NCI-H2227 treated with DMSO at 0.1 percent for 48 hours (cell line): ENCODE results near the gene LRRC53.

ENCODE experiments used
- DNase-seq: peaks from one replicate; lab custom pipeline; 2025; lab: John Stamatoyannopoulos, UW

The LRRC53 gene

GRCh38 chr1:74502858-74503257 is 9.6 kb downstream of the LRRC53 start:
- DNase-seq, result no peak

- no peak for DNase-seq
Measured at GRCh38 chr1:74502432-74502831, 10.0 kb downstream of the LRRC53 start.

GRCh38 chr1:74498901-74499300 is 13.5 kb downstream of the LRRC53 start:
- DNase-seq, result no peak

- no peak for DNase-seq
Measured at GRCh38 chr1:74496669-74497068, 15.7 kb downstream of the LRRC53 start.

GRCh38 chr1:74486036-74486435 is 26.4 kb downstream of the LRRC53 start:
- DNase-seq, result no peak

- DNase-seq, result no peak
Measured at GRCh38 chr1:74485622-74486021, 26.8 kb downstream of the LRRC53 start.

GRCh38 chr1:74481607-74482006 is 30.8 kb downstream of the LRRC53 start:
- DNase-seq, result no peak

- no peak for DNase-seq
Measured at GRCh38 chr1:74480068-74480467, 32.3 kb downstream of the LRRC53 start.

GRCh38 chr1:74478979-74479378 is 33.4 kb downstream of the LRRC53 start:
- DNase-seq, result no peak

GRCh38 chr1:74474585-74474984 is 37.8 kb downstream of the LRRC53 start:
- no peak for DNase-seq

- DNase-seq, result no peak
Measured at GRCh38 chr1:74471470-74471869, 40.9 kb downstream of the LRRC53 start.

- DNase-seq, result no peak
Measured at GRCh38 chr1:74470936-74471335, 41.5 kb downstream of the LRRC53 start.

- DNase-seq, result no peak
Measured at GRCh38 chr1:74470251-74470650, 42.2 kb downstream of the LRRC53 start.

GRCh38 chr1:74468982-74469603 is 43.3 kb downstream of the LRRC53 start:
- DNase-seq, result peak; percentile 61

- DNase-seq, result peak; percentile 60
Measured at GRCh38 chr1:74467786-74468377, 44.5 kb downstream of the LRRC53 start.

GRCh38 chr1:74465193-74465681 is 47.2 kb downstream of the LRRC53 start:
- no peak for DNase-seq

- no peak for DNase-seq
Measured at GRCh38 chr1:74464037-74464436, 48.4 kb downstream of the LRRC53 start.

GRCh38 chr1:74463333-74463988 is 49.0 kb downstream of the LRRC53 start:
- no peak for DNase-seq

GRCh38 chr1:74457253-74457652 is 55.2 kb downstream of the LRRC53 start:
- DNase-seq, result no peak

- no peak for DNase-seq
Measured at GRCh38 chr1:74455390-74455789, 57.0 kb downstream of the LRRC53 start.

GRCh38 chr1:74453277-74453676 is 59.1 kb downstream of the LRRC53 start:
- no peak for DNase-seq

GRCh38 chr1:74452035-74452434 is 60.4 kb downstream of the LRRC53 start:
- no peak for DNase-seq

- no peak for DNase-seq
Measured at GRCh38 chr1:74437035-74437434, 75.4 kb downstream of the LRRC53 start.
